HepG2 (cell line): ENCODE measurements around the gene CNNM4. TPM values are rescaled to one million over a fixed set of nuclear protein-coding genes. Genes with fewer than 3 reads are reported as not detected.

Source experiments
- ADNP ChIP-seq: sonication (generic); formaldehyde crosslinking; IDR thresholded peaks from 2 replicates; pipeline ENCODE4 v1.4.0; 2020; ENCODE audit warnings: missing genetic modification reagents
- CHCHD3 ChIP-seq: sonication (generic); formaldehyde crosslinking; IDR thresholded peaks from 2 replicates; pipeline ENCODE4 v1.8.0; 2022; ENCODE audit warnings: mild to moderate bottlenecking, missing genetic modification reagents, moderate library complexity
- E2F1 ChIP-seq: sonication (generic); formaldehyde crosslinking; IDR thresholded peaks from 2 replicates; pipeline ENCODE4 v1.5.0; 2020; ENCODE audit warnings: missing genetic modification reagents
- GTF2F1 ChIP-seq: fragments of 150-350 bp; IDR thresholded peaks from 2 replicates; pipeline ENCODE4 v1.6.1; 2014; ENCODE audit warnings: low read length
- MBD4 ChIP-seq: IDR thresholded peaks from 2 replicates; pipeline ENCODE4 v1.6.1; 2012; ENCODE audit warnings: low read length, inconsistent platforms, borderline replicate concordance
- NR1H2 ChIP-seq: sonication (generic); formaldehyde crosslinking; IDR thresholded peaks from 2 replicates; pipeline ENCODE4 v1.8.1; 2022; ENCODE audit warnings: low read depth, missing genetic modification reagents, borderline replicate concordance
- PRDM10 ChIP-seq: sonication (generic); formaldehyde crosslinking; IDR thresholded peaks from 2 replicates; pipeline ENCODE4 v1.4.0; 2020; ENCODE audit warnings: low read depth, missing genetic modification reagents
- REXO4 ChIP-seq: sonication (generic); formaldehyde crosslinking; IDR thresholded peaks from 2 replicates; pipeline ENCODE4 v1.8.0; 2022; ENCODE audit warnings: missing genetic modification reagents, mild to moderate bottlenecking, borderline replicate concordance
- SMAD3 ChIP-seq: sonication (generic); formaldehyde crosslinking; IDR thresholded peaks from 2 replicates; pipeline ENCODE4 v1.4.0; 2020; ENCODE audit warnings: missing genetic modification reagents
- SMC3 ChIP-seq: IDR thresholded peaks from 2 replicates; pipeline ENCODE4 v1.6.1; 2011; ENCODE audit warnings: low read length, improper control_type of control experiment
- SOX13 ChIP-seq, 3 experiments: fragments of 450-650 bp in 1 of 3; sonication (generic) in 1 of 3; formaldehyde crosslinking in 1 of 3; IDR thresholded peaks in 2 of 3; conservative IDR thresholded peaks in 1 of 3; 2 replicates each; pipeline versions ENCODE4 v1.5.0 to v1.6.1; 2016 to 2020; ENCODE audit warnings: antibody characterized with exemption in 1 of 3, mild to moderate bottlenecking in 1 of 3, missing compliant biosample characterization in 1 of 3, missing genetic modification reagents in 1 of 3, moderate library complexity in 1 of 3
- ZBTB1 ChIP-seq: sonication (generic); formaldehyde crosslinking; IDR thresholded peaks from 2 replicates; pipeline ENCODE4 v1.4.0; 2020; ENCODE audit warnings: missing genetic modification reagents, borderline replicate concordance
- ZBTB21 ChIP-seq: sonication (generic); formaldehyde crosslinking; IDR thresholded peaks from 2 replicates; pipeline ENCODE4 v1.4.0; 2020; ENCODE audit warnings: missing genetic modification reagents
- ZFP90 ChIP-seq: sonication (generic); formaldehyde crosslinking; IDR thresholded peaks from 2 replicates; pipeline ENCODE4 v1.8.0; 2022; ENCODE audit warnings: missing genetic modification reagents, mild to moderate bottlenecking, inconsistent platforms, borderline replicate concordance
- ZKSCAN1 ChIP-seq: fragments of 150-350 bp; IDR thresholded peaks from 2 replicates; pipeline ENCODE4 v1.6.1; 2014; ENCODE audit warnings: low read length
- ZNF33A ChIP-seq: sonication (generic); formaldehyde crosslinking; IDR thresholded peaks from 2 replicates; pipeline ENCODE4 v1.5.1; 2020; ENCODE audit warnings: missing genetic modification reagents, mild to moderate bottlenecking, moderate library complexity, borderline replicate concordance
- ZNF441 ChIP-seq: sonication (generic); formaldehyde crosslinking; IDR thresholded peaks from 2 replicates; pipeline ENCODE4 v1.7.0; 2021; ENCODE audit warnings: missing genetic modification reagents, borderline replicate concordance
- ZNF784 ChIP-seq: sonication (generic); formaldehyde crosslinking; IDR thresholded peaks from 2 replicates; pipeline ENCODE4 v1.5.1; 2020; ENCODE audit warnings: missing genetic modification reagents, mild to moderate bottlenecking, borderline replicate concordance
- polyA plus RNA-seq, 8 experiments: library from polyadenylated mRNA; depleted of rRNA in 3 of 8; stranded (reverse) in 7 of 8; unstranded in 1 of 8; fragments of >200 nt; fragmentation: Illumina TruSeq in 4 of 8; extraction: Trizol in 4 of 8; gene quantifications; 2 replicates each; pipeline versions ENCODE4 v1.2.1 to v1.2.3, GENCODE V29; 2011 to 2016; ENCODE audit warnings: low read depth in 4 of 8, missing spikeins in 1 of 8, mixed read lengths in 1 of 8; ENCODE audit not compliant: insufficient read depth in 1 of 8
- total RNA-seq, 5 experiments: library from RNA; depleted of rRNA; stranded (reverse); fragments of >200 nt; fragmentation: Illumina TruSeq; extraction: Trizol; gene quantifications; 2 replicates each; pipeline ENCODE4 v1.2.3, GENCODE V29; 2016; ENCODE audit warnings: low read depth in 1 of 5
- TF ChIP-seq, protein P1 (sequence below): sonication (generic); formaldehyde crosslinking; IDR thresholded peaks from 2 replicates; pipeline ENCODE4 v1.4.0; 2020; ENCODE audit warnings: missing genetic modification reagents, borderline replicate concordance
- TF ChIP-seq, protein P2 (sequence below): sonication (generic); formaldehyde crosslinking; IDR thresholded peaks from 2 replicates; pipeline ENCODE4 v1.8.1; 2023; ENCODE audit warnings: missing genetic modification reagents, inconsistent platforms, borderline replicate concordance

The CNNM4 gene
- total and polyA plus RNA-seq, 2 of the 13 experiments (the other 11 are each of a cell fraction or from before 2014, with no cell fraction given): 5.9 to 8.4 TPM

DNA sequence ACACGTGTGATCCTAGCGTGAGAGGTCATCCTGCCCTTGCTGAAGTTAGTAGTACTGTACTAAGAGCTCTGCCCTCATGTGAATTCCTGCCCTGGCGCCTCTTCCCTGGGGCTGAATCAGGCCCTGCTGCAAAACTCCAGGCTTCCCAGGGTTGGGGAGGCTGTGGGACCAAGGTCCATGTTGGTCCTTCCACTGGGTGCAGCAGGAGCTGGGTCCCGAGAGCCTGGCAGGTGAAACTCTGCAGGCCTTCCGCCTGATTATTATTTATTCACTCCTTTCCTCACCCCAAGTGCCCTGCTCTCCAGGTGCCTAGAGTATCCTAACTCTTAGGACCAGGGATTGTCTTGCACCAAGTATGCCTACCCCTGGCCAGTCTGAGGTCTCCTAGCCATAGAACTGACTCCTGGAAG is 50.1 kb downstream of the CNNM4 start (continued):
- no peak for TF ChIP-seq E2F1 (CRISPR knock-in tag)
- no peak for TF ChIP-seq GTF2F1
- no peak for TF ChIP-seq ZNF441 (CRISPR knock-in tag)
- TF ChIP-seq NR1H2 (CRISPR knock-in tag): no peak
- no peak; the same call in 1 of the 2 replicates for TF ChIP-seq ZKSCAN1
- TF ChIP-seq ADNP (CRISPR knock-in tag): no peak
- no peak for TF ChIP-seq ZFP90 (CRISPR knock-in tag)
- no peak for TF ChIP-seq ZNF33A (CRISPR knock-in tag)
- TF ChIP-seq ZBTB21 (CRISPR knock-in tag): no peak
- TF ChIP-seq CHCHD3 (CRISPR knock-in tag): no peak
- TF ChIP-seq, protein P1, sequence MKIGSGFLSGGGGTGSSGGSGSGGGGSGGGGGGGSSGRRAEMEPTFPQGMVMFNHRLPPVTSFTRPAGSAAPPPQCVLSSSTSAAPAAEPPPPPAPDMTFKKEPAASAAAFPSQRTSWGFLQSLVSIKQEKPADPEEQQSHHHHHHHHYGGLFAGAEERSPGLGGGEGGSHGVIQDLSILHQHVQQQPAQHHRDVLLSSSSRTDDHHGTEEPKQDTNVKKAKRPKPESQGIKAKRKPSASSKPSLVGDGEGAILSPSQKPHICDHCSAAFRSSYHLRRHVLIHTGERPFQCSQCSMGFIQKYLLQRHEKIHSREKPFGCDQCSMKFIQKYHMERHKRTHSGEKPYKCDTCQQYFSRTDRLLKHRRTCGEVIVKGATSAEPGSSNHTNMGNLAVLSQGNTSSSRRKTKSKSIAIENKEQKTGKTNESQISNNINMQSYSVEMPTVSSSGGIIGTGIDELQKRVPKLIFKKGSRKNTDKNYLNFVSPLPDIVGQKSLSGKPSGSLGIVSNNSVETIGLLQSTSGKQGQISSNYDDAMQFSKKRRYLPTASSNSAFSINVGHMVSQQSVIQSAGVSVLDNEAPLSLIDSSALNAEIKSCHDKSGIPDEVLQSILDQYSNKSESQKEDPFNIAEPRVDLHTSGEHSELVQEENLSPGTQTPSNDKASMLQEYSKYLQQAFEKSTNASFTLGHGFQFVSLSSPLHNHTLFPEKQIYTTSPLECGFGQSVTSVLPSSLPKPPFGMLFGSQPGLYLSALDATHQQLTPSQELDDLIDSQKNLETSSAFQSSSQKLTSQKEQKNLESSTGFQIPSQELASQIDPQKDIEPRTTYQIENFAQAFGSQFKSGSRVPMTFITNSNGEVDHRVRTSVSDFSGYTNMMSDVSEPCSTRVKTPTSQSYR (CRISPR knock-in tag): no peak
- no peak for TF ChIP-seq SMC3
- TF ChIP-seq REXO4 (CRISPR knock-in tag): no peak
- TF ChIP-seq SMAD3 (CRISPR knock-in tag): no peak
- no peak for TF ChIP-seq SOX13 (IDR thresholded peaks at IDR 0.05)
- peak in 1 of 2 experiments; percentile 36; a peak in 1 of 4 replicates for TF ChIP-seq SOX13 (CRISPR knock-in tag; conservative IDR thresholded peaks at IDR 0.05 in 1 of 2, IDR thresholded peaks at IDR 0.05 in 1 of 2)
- TF ChIP-seq ZNF784 (CRISPR knock-in tag): no peak
- TF ChIP-seq MBD4: no peak
- TF ChIP-seq ZBTB1 (CRISPR knock-in tag): no peak
- TF ChIP-seq, protein P2, sequence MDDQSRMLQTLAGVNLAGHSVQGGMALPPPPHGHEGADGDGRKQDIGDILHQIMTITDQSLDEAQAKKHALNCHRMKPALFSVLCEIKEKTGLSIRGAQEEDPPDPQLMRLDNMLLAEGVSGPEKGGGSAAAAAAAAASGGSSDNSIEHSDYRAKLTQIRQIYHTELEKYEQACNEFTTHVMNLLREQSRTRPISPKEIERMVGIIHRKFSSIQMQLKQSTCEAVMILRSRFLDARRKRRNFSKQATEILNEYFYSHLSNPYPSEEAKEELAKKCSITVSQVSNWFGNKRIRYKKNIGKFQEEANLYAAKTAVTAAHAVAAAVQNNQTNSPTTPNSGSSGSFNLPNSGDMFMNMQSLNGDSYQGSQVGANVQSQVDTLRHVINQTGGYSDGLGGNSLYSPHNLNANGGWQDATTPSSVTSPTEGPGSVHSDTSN (CRISPR knock-in tag): no peak
- TF ChIP-seq PRDM10 (CRISPR knock-in tag): no peak
